K562 (cell line): Measurements from ENCODE around the gene CNBD2. TPM values are rescaled to one million over a fixed set of nuclear protein-coding genes. Genes with fewer than 3 reads are reported as not detected.
A peak's percentile ranks its signal among the peaks of the same experiment; 100 is the strongest.

Source experiments
- CBFA2T3 ChIP-seq: fragments of 450-650 bp; IDR thresholded peaks from 2 replicates; pipeline ENCODE4 v1.6.1; 2017
- CCAR2 ChIP-seq: fragments of 200-400 bp; formaldehyde crosslinking; IDR thresholded peaks from 2 replicates; pipeline ENCODE4 v1.6.1; 2017; ENCODE audit warnings: mild to moderate bottlenecking, low read depth, low read length
- DPF2 ChIP-seq: fragments of 450-650 bp; IDR thresholded peaks from 2 replicates; pipeline ENCODE4 v1.6.1; 2016
- ESRRB ChIP-seq: fragments of 250-450 bp; sonication (Bioruptor Pico); IDR thresholded peaks from 2 replicates; pipeline ENCODE4 v1.5.0; 2020; ENCODE audit warnings: mild to moderate bottlenecking, moderate library complexity, borderline replicate concordance
- ETS2 ChIP-seq: IDR thresholded peaks from 2 replicates; pipeline ENCODE4 v1.6.1; 2016; ENCODE audit warnings: borderline replicate concordance, missing genetic modification characterization, mild to moderate bottlenecking, moderate library complexity, missing compliant biosample characterization; ENCODE audit not compliant: poor library complexity, severe bottlenecking
- HDAC1 ChIP-seq, 2 experiments: fragments of 450-650 bp; IDR thresholded peaks; 2 replicates each; pipeline ENCODE4 v1.6.1; 2016 to 2017; ENCODE audit warnings: inconsistent platforms in 1 of 2, mild to moderate bottlenecking in 1 of 2, moderate library complexity in 1 of 2
- HMGN3 ChIP-seq: IDR thresholded peaks from 2 replicates; pipeline ENCODE4 v1.6.1; 2011; ENCODE audit warnings: borderline replicate concordance, low read depth, mild to moderate bottlenecking, mixed read lengths, low read length; ENCODE audit not compliant: insufficient read length; ENCODE audit errors: extremely low read depth
- HNRNPH1 ChIP-seq: fragments of 200-400 bp; formaldehyde crosslinking; optimal IDR thresholded peaks from 2 replicates; pipeline ENCODE3; 2017; ENCODE audit warnings: low read depth, mild to moderate bottlenecking, low read length, moderate library complexity
- HSF4 ChIP-seq: fragments of 250-450 bp; sonication (Bioruptor Pico); IDR thresholded peaks from 2 replicates; pipeline ENCODE4 v2.1.2; 2022; ENCODE audit warnings: mild to moderate bottlenecking, moderate library complexity, borderline replicate concordance
- MAFF ChIP-seq: IDR thresholded peaks from 2 replicates; pipeline ENCODE4 v1.6.1; 2012; ENCODE audit warnings: low read length, improper control_type of control experiment
- MAFK ChIP-seq: IDR thresholded peaks from 2 replicates; pipeline ENCODE4 v1.6.1; 2011; ENCODE audit warnings: low read length, improper control_type of control experiment
- MEIS2 ChIP-seq: fragments of 450-650 bp; IDR thresholded peaks from 2 replicates; pipeline ENCODE4 v1.6.1; 2014; ENCODE audit warnings: mild to moderate bottlenecking; ENCODE audit not compliant: partially characterized antibody
- PCBP1 ChIP-seq: fragments of 200-400 bp; formaldehyde crosslinking; IDR thresholded peaks from 2 replicates; pipeline ENCODE4 v1.6.1; 2018; ENCODE audit warnings: mild to moderate bottlenecking, low read depth, low read length; ENCODE audit not compliant: poor library complexity, severe bottlenecking
- SOX6 ChIP-seq: fragments of 450-650 bp; IDR thresholded peaks from 2 replicates; pipeline ENCODE4 v1.6.1; 2014; ENCODE audit warnings: mild to moderate bottlenecking
- TBL1XR1 ChIP-seq, 2 experiments: IDR thresholded peaks; 2 replicates each; pipeline ENCODE4 v1.6.1; 2012; ENCODE audit warnings: improper control_type of control experiment in 2 of 2, low read length in 2 of 2, mild to moderate bottlenecking in 1 of 2
- TCF7 ChIP-seq: sonication (generic); IDR thresholded peaks from 2 replicates; pipeline ENCODE4 v1.6.1; 2016; ENCODE audit warnings: antibody characterized with exemption, borderline replicate concordance
- TFE3 ChIP-seq: fragments of 450-650 bp; formaldehyde crosslinking; IDR thresholded peaks from 2 replicates; pipeline ENCODE4 v1.4.0; 2020; ENCODE audit warnings: mild to moderate bottlenecking, mixed read lengths
- TSC22D4 ChIP-seq: fragments of 450-650 bp; IDR thresholded peaks from 2 replicates; pipeline ENCODE4 v1.6.1; 2016; ENCODE audit warnings: missing genetic modification characterization, missing biosample characterization, control low read depth
- ZBTB2 ChIP-seq: fragments of 450-650 bp; IDR thresholded peaks from 2 replicates; pipeline ENCODE4 v1.6.1; 2016; ENCODE audit warnings: antibody characterized with exemption
- ZEB2 ChIP-seq: fragments of 450-650 bp; IDR thresholded peaks from 2 replicates; pipeline ENCODE4 v1.6.1; 2016
- ZFP91 ChIP-seq: sonication (generic); formaldehyde crosslinking; IDR thresholded peaks from 2 replicates; pipeline ENCODE4 v1.8.0; 2022; ENCODE audit warnings: mild to moderate bottlenecking, missing genetic modification reagents
- ZNF184 ChIP-seq: sonication (generic); formaldehyde crosslinking; IDR thresholded peaks from 2 replicates; pipeline ENCODE4 v1.5.0; 2020; ENCODE audit warnings: missing genetic modification reagents
- ZNF699 ChIP-seq: fragments of 250-450 bp; sonication (Bioruptor Pico); IDR thresholded peaks from 2 replicates; pipeline ENCODE4 v1.8.0; 2021; ENCODE audit warnings: mild to moderate bottlenecking, moderate library complexity; ENCODE audit not compliant: insufficient replicate concordance
- polyA plus RNA-seq, 8 experiments: library from polyadenylated mRNA; depleted of rRNA in 4 of 8; stranded (reverse) in 5 of 8; unstranded in 3 of 8; fragments of >200 nt; fragmentation: Nextera tagmentation in 2 of 8; fragmentation: Illumina TruSeq in 1 of 8; extraction: Ambion mirVana in 2 of 8; extraction: Trizol in 1 of 8; gene quantifications; 2 replicates each; pipeline versions ENCODE4 v1.2.1 to v1.2.3, GENCODE V29; 2011 to 2014; ENCODE audit warnings: inconsistent platforms in 1 of 8, missing spikeins in 1 of 8
- total RNA-seq, 7 experiments: library from RNA; depleted of rRNA in 6 of 7; stranded (reverse); fragments of >200 nt in 6 of 7; fragmentation: Illumina TruSeq in 2 of 7; extraction: Trizol in 2 of 7; gene quantifications; 2 replicates each; pipeline versions ENCODE4 v1.2.1 to v1.2.3, GENCODE V29; 2011 to 2021; ENCODE audit warnings: low replicate concordance in 1 of 7
- TF ChIP-seq, protein P1 (sequence below): sonication (generic); formaldehyde crosslinking; IDR thresholded peaks from 2 replicates; pipeline ENCODE4 v1.4.0; 2020; ENCODE audit warnings: mild to moderate bottlenecking, missing genetic modification reagents

The CNBD2 gene
- total and polyA plus RNA-seq, 9 of the 15 experiments (the other 6 are each of a cell fraction or from before 2014, with no cell fraction given), result 3.2 to 17.5 (median 5.3) TPM

GRCh38 chr20:36036688-36037087 is 68.3 kb downstream of the CNBD2 start (continued):
- TF ChIP-seq HMGN3, result no peak
- TF ChIP-seq MEIS2, result peak; percentile 68
- peak; percentile 53; the same call in 1 of the 2 replicates for TF ChIP-seq DPF2
- TF ChIP-seq ETS2, result no peak
- TF ChIP-seq ZNF184 (CRISPR knock-in tag), result no peak
- TF ChIP-seq CCAR2, result no peak
- no peak for TF ChIP-seq ZNF699 (CRISPR knock-in tag)
- TF ChIP-seq ZBTB2, result no peak
- TF ChIP-seq SOX6, result peak; percentile 91
- peak; percentile 24; the same call in 1 of the 2 replicates for TF ChIP-seq CBFA2T3
- no peak for TF ChIP-seq HSF4
- TF ChIP-seq TBL1XR1 (IDR thresholded peaks at IDR 0.05; ENCODE audit: low read length in 2 of 2), result 0 out of 4 replicates have a peak, but pooled peaks of 1 of the 2 experiments have one; percentile 43
- TF ChIP-seq HDAC1 (IDR thresholded peaks at IDR 0.05), result peak in 1 of 2 experiments; percentile 63; a peak in 2 of 4 replicates
- no peak for TF ChIP-seq ZFP91 (CRISPR knock-in tag)
- 0 out of 2 replicates have a peak, but pooled peaks have one; percentile 32 for TF ChIP-seq TCF7
- peak; percentile 52; the same call in 1 of the 2 replicates for TF ChIP-seq MAFF
- no peak for TF ChIP-seq PCBP1
- 0 out of 2 replicates have a peak, but pooled peaks have one; percentile 38 for TF ChIP-seq MAFK
- TF ChIP-seq, protein P1, sequence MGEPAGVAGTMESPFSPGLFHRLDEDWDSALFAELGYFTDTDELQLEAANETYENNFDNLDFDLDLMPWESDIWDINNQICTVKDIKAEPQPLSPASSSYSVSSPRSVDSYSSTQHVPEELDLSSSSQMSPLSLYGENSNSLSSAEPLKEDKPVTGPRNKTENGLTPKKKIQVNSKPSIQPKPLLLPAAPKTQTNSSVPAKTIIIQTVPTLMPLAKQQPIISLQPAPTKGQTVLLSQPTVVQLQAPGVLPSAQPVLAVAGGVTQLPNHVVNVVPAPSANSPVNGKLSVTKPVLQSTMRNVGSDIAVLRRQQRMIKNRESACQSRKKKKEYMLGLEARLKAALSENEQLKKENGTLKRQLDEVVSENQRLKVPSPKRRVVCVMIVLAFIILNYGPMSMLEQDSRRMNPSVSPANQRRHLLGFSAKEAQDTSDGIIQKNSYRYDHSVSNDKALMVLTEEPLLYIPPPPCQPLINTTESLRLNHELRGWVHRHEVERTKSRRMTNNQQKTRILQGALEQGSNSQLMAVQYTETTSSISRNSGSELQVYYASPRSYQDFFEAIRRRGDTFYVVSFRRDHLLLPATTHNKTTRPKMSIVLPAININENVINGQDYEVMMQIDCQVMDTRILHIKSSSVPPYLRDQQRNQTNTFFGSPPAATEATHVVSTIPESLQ (CRISPR knock-in tag), result no peak
- TF ChIP-seq ESRRB (CRISPR knock-in tag), result no peak
- no peak for TF ChIP-seq TSC22D4 (tag)
- TF ChIP-seq HNRNPH1, result no peak
- TF ChIP-seq TFE3 (CRISPR knock-in tag), result no peak
- TF ChIP-seq ZEB2, result 0 out of 2 replicates have a peak, but pooled peaks have one; percentile 16
